Liver (tissue), 9 donors: ENCODE results near the gene GNAI3. TPM values are rescaled to one million over a fixed set of nuclear protein-coding genes. Genes with fewer than 3 reads are reported as not detected.

Source experiments
- DNase-seq: peaks from one replicate; pipeline ENCODE4 v3.0.0-alpha.2; 2017; ENCODE audit warnings: low spot score
- H3K27ac ChIP-seq, 2 donors: one replicate each; pipeline ENCODE4 v1.7.0; 2013; ENCODE audit warnings: inconsistent platforms in 2 of 2, low read length in 2 of 2, control low read depth in 1 of 2, low read depth in 1 of 2, mild to moderate bottlenecking in 1 of 2
- H3K27me3 ChIP-seq, 4 donors: one replicate each; pipeline versions ENCODE4 v1.6.1 to v1.7.0; 2013; ENCODE audit warnings: low read length in 3 of 4, inconsistent platforms in 1 of 4, mild to moderate bottlenecking in 1 of 4, moderate library complexity in 1 of 4; ENCODE audit not compliant: control insufficient read depth in 4 of 4, insufficient read depth in 4 of 4
- H3K36me3 ChIP-seq, 4 donors: one replicate each; pipeline versions ENCODE4 v1.6.1 to v1.7.0; 2013; ENCODE audit warnings: low read length in 3 of 4, mild to moderate bottlenecking in 3 of 4, low read depth in 1 of 4, moderate library complexity in 1 of 4; ENCODE audit not compliant: control insufficient read depth in 4 of 4, insufficient read depth in 3 of 4
- H3K4me1 ChIP-seq, 4 donors: one replicate each; pipeline versions ENCODE4 v1.6.1 to v1.7.0; 2013; ENCODE audit warnings: low read length in 3 of 4, mild to moderate bottlenecking in 3 of 4, moderate library complexity in 1 of 4; ENCODE audit not compliant: control insufficient read depth in 4 of 4, insufficient read depth in 4 of 4
- H3K4me3 ChIP-seq, 3 donors: one replicate each; pipeline versions ENCODE4 v1.6.1 to v1.7.0; 2013; ENCODE audit warnings: low read length in 3 of 3, control low read depth in 1 of 3, low read depth in 1 of 3, mild to moderate bottlenecking in 1 of 3
- H3K9ac ChIP-seq, 2 donors: one replicate each; pipeline ENCODE4 v1.7.0; 2013; ENCODE audit warnings: low read length in 2 of 2, mild to moderate bottlenecking in 2 of 2, moderate library complexity in 2 of 2, control low read depth in 1 of 2, low read depth in 1 of 2
- H3K9me3 ChIP-seq, 4 donors: one replicate each; pipeline versions ENCODE4 v1.6.1 to v1.7.0; 2013; ENCODE audit warnings: low read length in 3 of 4; ENCODE audit not compliant: control insufficient read depth in 4 of 4
- ATF3 ChIP-seq: IDR thresholded peaks from 2 replicates; pipeline ENCODE4 v1.6.1; 2016; ENCODE audit warnings: antibody characterized with exemption
- CTCF ChIP-seq: fragments of 150-350 bp; IDR thresholded peaks from 2 replicates; pipeline ENCODE4 v1.5.1; 2017; ENCODE audit warnings: improper control_type of control experiment, low read depth, low read length; ENCODE audit not compliant: missing input control
- EGR1 ChIP-seq, 2 donors: IDR thresholded peaks; 2 replicates each; pipeline ENCODE4 v1.6.1; 2016 to 2018; ENCODE audit warnings: antibody characterized with exemption in 2 of 2, low read depth in 2 of 2
- FOXA1 ChIP-seq: IDR thresholded peaks from 2 replicates; pipeline ENCODE4 v1.6.1; 2016; ENCODE audit warnings: antibody characterized with exemption
- GABPA ChIP-seq, 2 donors: IDR thresholded peaks in 1 of 2; conservative IDR thresholded peaks in 1 of 2; 2 replicates each; pipeline ENCODE4 v1.6.1; 2016; ENCODE audit warnings: antibody characterized with exemption in 2 of 2, mild to moderate bottlenecking in 1 of 2, moderate library complexity in 1 of 2
- HNF4A ChIP-seq, 2 donors: conservative IDR thresholded peaks; 2 replicates each; pipeline ENCODE4 v1.6.1; 2016; ENCODE audit warnings: antibody characterized with exemption in 2 of 2, mild to moderate bottlenecking in 2 of 2
- JUND ChIP-seq, 2 donors: IDR thresholded peaks; 2 replicates each; pipeline ENCODE4 v1.6.1; 2016; ENCODE audit warnings: antibody characterized with exemption in 2 of 2
- MAX ChIP-seq: IDR thresholded peaks from 2 replicates; pipeline ENCODE4 v1.6.1; 2016; ENCODE audit warnings: antibody characterized with exemption
- NR2F2 ChIP-seq: IDR thresholded peaks from 2 replicates; pipeline ENCODE4 v1.6.1; 2016; ENCODE audit warnings: antibody characterized with exemption
- RXRA ChIP-seq, 2 donors: IDR thresholded peaks; 2 replicates each; pipeline ENCODE4 v1.6.1; 2017 to 2018; ENCODE audit warnings: antibody characterized with exemption in 2 of 2, mild to moderate bottlenecking in 1 of 2
- SP1 ChIP-seq: IDR thresholded peaks from 2 replicates; pipeline ENCODE4 v1.6.1; 2018; ENCODE audit warnings: antibody characterized with exemption, mild to moderate bottlenecking
- TAF1 ChIP-seq: conservative IDR thresholded peaks from 2 replicates; pipeline ENCODE4 v1.6.1; 2016; ENCODE audit warnings: antibody characterized with exemption, mild to moderate bottlenecking
- WGBS: extraction: QIAGEN DNeasy Blood & Tissue Kit; methylation state at CpG from one replicate; pipeline ENCODE4 v1.1.7; 2013; 5-methylcytosine and 5-hydroxymethylcytosine counted together
- polyA plus RNA-seq, 2 donors: library from polyadenylated mRNA; stranded (reverse) in 1 of 2; unstranded in 1 of 2; fragments of 200-250 nt in 1 of 2; fragments of >200 nt in 1 of 2; fragmentation: Nextera tagmentation in 1 of 2; extraction: Ambion mirVana in 1 of 2; gene quantifications; one replicate each; pipeline versions ENCODE4 v1.2.1 to v1.2.3, GENCODE V29; 2013 to 2015
- total RNA-seq, 2 donors: library from RNA; depleted of rRNA; stranded (reverse); fragments of >200 nt; gene quantifications; one replicate each; pipeline ENCODE4 v1.2.3, GENCODE V29; 2014
- donor health status: healthy.
- donor health status: healthy.
- donor health status: healthy.
- donor health status: healthy.
- donor health status: healthy.

GNAI3 gene
- total and polyA plus RNA-seq, 4 donors = 1.9 to 6.5 (median 4.3) TPM

GRCh38 chr1:109504974-109505373, 43.4 kb upstream of the GNAI3 start (continued):
- TF ChIP-seq CTCF = no peak

GRCh38 chr1:109508001-109508872, 40.2 kb upstream of the GNAI3 start:
- 93% methylated on average over 25 of the region's 25 CpGs for WGBS
- Histone ChIP-seq H3K4me1 (peaks cover 3 to 19% (median 9%) of the 10 kb centered on the region in 4 donors), H3K27me3 (no peaks in the 10 kb centered on the region), H3K9ac (no peak overlapping the region), H3K27ac (no peak overlapping the region), H3K9me3 (no peaks in the 10 kb centered on the region), H3K4me3 (no peak overlapping the region), H3K36me3 (no peaks in the 10 kb centered on the region)
- TF ChIP-seq HNF4A (conservative IDR thresholded peaks at IDR 0.05) = no peak
- TF ChIP-seq TAF1 = no peak
- TF ChIP-seq NR2F2 = no peak
- TF ChIP-seq SP1 = no peak
- DNase-seq = no peak

- Histone ChIP-seq H3K4me1 (peaks cover 3 to 19% (median 9%) of the 10 kb centered on the region in 4 donors), H3K9ac (no peak overlapping the region), H3K27me3 (no peaks in the 10 kb centered on the region), H3K4me3 (peak overlapping the region in 2 of 3 donors; percentile 70 to 83), H3K9me3 (no peaks in the 10 kb centered on the region), H3K36me3 (no peaks in the 10 kb centered on the region), H3K27ac (no peak overlapping the region)
- no peak for DNase-seq
- TF ChIP-seq RXRA (IDR thresholded peaks at IDR 0.05) (no peak), HNF4A (conservative IDR thresholded peaks at IDR 0.05) (no peak), FOXA1 (no peak), MAX (no peak)
- whole genome bisulfite sequencing = 77% methylated on average over 7 of the region's 7 CpGs
Measured at GRCh38 chr1:109508873-109509175, 39.6 kb upstream of the GNAI3 start.

GRCh38 chr1:109509176-109510134, 39.0 kb upstream of the GNAI3 start, which contains the start of gene AMIGO1:
TSS of gene AMIGO1 (minus strand) at chr1:109509727. CDS start at chr1:109508912, 815 bp downstream.
- WGBS = 1% methylated on average over 100 of the region's 100 CpGs
- Histone ChIP-seq H3K4me3 (peak within 1 kb of the TSS; percentile 61 to 83 (median 70)), H3K9ac (no peak within 1 kb of the TSS), H3K27me3 (no peaks in the 10 kb centered on the region), H3K9me3 (no peaks in the 10 kb centered on the region), H3K36me3 (no peaks in the 10 kb centered on the region), H3K27ac (no peak within 1 kb of the TSS), H3K4me1 (peaks cover 3 to 19% (median 9%) of the 10 kb centered on the region in 4 donors)
- DNase-seq = peak; percentile 57
- TF ChIP-seq CTCF (no peak), HNF4A (conservative IDR thresholded peaks at IDR 0.05) (no peak), GABPA (IDR thresholded peaks at IDR 0.05 in 1 of 2, conservative IDR thresholded peaks at IDR 0.05 in 1 of 2) (no peak), JUND (IDR thresholded peaks at IDR 0.05) (no peak), MAX (no peak), EGR1 (IDR thresholded peaks at IDR 0.05; ENCODE audit: low read depth in 2 of 2) (no peak), ATF3 (no peak)
